RWPE2 (cell line): ENCODE data around the gene EML5.
"Not testable (repeated sequence)": the region's sequence is repeated elsewhere in the genome, so short reads cannot be mapped to it uniquely, and the experiment has no call there.

Experiments used
- ATAC-seq: fragments of 200-7000 bp; cut with Tn5 transposase; 3 replicates; pipeline ENCODE4 v1.9.1; 2021; ENCODE audit warnings: low read depth
- DNase-seq: peaks from one replicate; pipeline ENCODE4 v3.0.0-alpha.2; 2020; ENCODE audit warnings: low spot score
- H3K27ac ChIP-seq: fragments of 450-650 bp; 2 replicates; pipeline ENCODE4 v1.5.1; 2017; ENCODE audit warnings: mild to moderate bottlenecking; ENCODE audit not compliant: poor library complexity, severe bottlenecking
- H3K27me3 ChIP-seq: fragments of 250-450 bp; sonication (Bioruptor Pico); 2 replicates; pipeline ENCODE4 v1.5.1; 2021; ENCODE audit warnings: mild to moderate bottlenecking, moderate library complexity; ENCODE audit not compliant: insufficient read depth, poor library complexity, severe bottlenecking
- H3K36me3 ChIP-seq: fragments of 250-450 bp; sonication (Bioruptor Pico); 2 replicates; pipeline ENCODE4 v1.5.1; 2020; ENCODE audit warnings: low read depth, mild to moderate bottlenecking, moderate library complexity
- H3K4me1 ChIP-seq: fragments of 250-450 bp; sonication (Bioruptor Pico); 2 replicates; pipeline ENCODE4 v1.5.1; 2021; ENCODE audit warnings: mild to moderate bottlenecking, moderate library complexity; ENCODE audit not compliant: insufficient read depth, poor library complexity, severe bottlenecking
- H3K4me3 ChIP-seq: fragments of 250-450 bp; sonication (Bioruptor Pico); 2 replicates; pipeline ENCODE4 v1.5.1; 2021; ENCODE audit warnings: mild to moderate bottlenecking, moderate library complexity; ENCODE audit not compliant: severe bottlenecking
- H3K9me3 ChIP-seq: fragments of 250-450 bp; sonication (Bioruptor Pico); 2 replicates; pipeline ENCODE4 v1.5.1; 2021; ENCODE audit warnings: mild to moderate bottlenecking, moderate library complexity; ENCODE audit not compliant: severe bottlenecking
- TF ChIP-seq, protein P1 (sequence below): fragments of 450-650 bp; IDR thresholded peaks from one replicate; pipeline ENCODE4 v1.5.1; 2017; ENCODE audit warnings: mild to moderate bottlenecking, moderate library complexity; ENCODE audit not compliant: poor library complexity, severe bottlenecking

EML5 gene

DNA sequence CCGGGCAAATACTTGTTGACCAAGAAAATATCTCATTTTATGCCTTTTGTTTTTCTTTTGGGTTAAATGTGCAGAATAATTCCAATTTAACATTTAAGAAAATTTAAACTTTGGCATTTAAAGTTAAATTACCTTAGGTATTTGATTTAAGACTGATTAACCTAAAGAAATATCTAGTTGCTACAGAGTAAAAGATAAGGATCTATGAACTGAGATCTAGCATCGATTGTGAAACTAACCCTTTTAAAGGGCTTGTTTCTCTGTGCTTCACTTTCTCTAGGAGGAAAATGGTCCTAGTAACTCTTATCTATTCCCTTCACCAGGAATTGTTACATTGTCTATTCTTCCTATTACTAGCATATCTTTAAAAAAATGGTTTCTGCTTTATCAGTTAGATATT, 29.1 kb upstream of the EML5 start:
- ATAC-seq (no peak), DNase-seq (no peak)
- TF ChIP-seq, protein P1, sequence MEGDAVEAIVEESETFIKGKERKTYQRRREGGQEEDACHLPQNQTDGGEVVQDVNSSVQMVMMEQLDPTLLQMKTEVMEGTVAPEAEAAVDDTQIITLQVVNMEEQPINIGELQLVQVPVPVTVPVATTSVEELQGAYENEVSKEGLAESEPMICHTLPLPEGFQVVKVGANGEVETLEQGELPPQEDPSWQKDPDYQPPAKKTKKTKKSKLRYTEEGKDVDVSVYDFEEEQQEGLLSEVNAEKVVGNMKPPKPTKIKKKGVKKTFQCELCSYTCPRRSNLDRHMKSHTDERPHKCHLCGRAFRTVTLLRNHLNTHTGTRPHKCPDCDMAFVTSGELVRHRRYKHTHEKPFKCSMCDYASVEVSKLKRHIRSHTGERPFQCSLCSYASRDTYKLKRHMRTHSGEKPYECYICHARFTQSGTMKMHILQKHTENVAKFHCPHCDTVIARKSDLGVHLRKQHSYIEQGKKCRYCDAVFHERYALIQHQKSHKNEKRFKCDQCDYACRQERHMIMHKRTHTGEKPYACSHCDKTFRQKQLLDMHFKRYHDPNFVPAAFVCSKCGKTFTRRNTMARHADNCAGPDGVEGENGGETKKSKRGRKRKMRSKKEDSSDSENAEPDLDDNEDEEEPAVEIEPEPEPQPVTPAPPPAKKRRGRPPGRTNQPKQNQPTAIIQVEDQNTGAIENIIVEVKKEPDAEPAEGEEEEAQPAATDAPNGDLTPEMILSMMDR = no peak
- Histone ChIP-seq H3K9me3 (no peaks in the 10 kb centered on the region), H3K27ac (no peak overlapping the region), H3K4me3 (no peak overlapping the region), H3K27me3 (no peaks in the 10 kb centered on the region), H3K4me1 (peaks cover 8% of the 10 kb centered on the region), H3K36me3 (no peaks in the 10 kb centered on the region)

DNA sequence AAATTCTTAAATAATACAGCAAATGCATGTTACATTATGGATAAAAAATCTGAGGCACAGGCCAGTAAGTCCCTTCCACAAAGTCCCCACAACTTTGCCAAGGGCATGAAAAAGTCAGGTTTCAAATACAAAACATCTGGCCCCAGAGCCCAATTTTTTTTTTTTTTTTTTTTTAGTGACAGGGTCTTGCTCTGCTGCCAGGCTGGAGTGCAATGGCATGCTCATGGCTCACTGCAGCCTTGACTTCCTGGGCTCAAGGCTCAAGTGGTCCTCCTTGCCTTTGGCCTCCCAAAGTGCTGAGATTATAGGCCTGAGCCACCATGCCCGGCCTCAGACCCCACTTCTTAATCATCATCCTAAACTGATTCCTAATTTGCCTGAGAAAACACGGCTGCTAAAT, 28.6 kb upstream of the EML5 start:
- no peaks in the 10 kb centered on the region for H3K36me3 ChIP-seq
- H3K27ac ChIP-seq = no peak overlapping the region
- H3K27me3 ChIP-seq = no peaks in the 10 kb centered on the region
- peaks cover 8% of the 10 kb centered on the region for H3K4me1 ChIP-seq
- TF ChIP-seq, protein P1 = no peak
- no peak overlapping the region for H3K4me3 ChIP-seq
- DNase-seq = no peak
- no peak for ATAC-seq
- no peaks in the 10 kb centered on the region for H3K9me3 ChIP-seq

DNA sequence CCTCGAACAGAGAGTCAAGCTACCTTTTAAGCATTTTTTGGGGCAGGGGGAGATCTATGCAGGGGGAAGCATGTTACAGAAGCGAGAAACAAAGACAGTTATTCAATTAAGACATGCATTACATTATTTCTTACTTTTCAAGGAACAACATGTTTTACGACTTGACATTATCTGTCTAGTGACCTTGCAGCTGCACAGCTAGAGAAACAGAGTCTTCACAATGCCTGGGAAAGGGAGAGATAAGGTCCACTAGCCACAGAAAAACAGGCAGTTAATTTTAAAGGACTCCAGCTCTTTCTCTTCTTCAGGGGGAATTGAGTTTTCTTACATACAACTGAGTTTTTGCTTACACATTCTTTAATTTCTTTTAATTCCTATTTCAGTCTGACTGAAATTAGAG, 26.9 kb upstream of the EML5 start:
- not testable (repeated sequence) for H3K36me3 ChIP-seq, H3K9me3 ChIP-seq, H3K27ac ChIP-seq, ATAC-seq, H3K4me3 ChIP-seq, H3K4me1 ChIP-seq, H3K27me3 ChIP-seq, DNase-seq

DNA sequence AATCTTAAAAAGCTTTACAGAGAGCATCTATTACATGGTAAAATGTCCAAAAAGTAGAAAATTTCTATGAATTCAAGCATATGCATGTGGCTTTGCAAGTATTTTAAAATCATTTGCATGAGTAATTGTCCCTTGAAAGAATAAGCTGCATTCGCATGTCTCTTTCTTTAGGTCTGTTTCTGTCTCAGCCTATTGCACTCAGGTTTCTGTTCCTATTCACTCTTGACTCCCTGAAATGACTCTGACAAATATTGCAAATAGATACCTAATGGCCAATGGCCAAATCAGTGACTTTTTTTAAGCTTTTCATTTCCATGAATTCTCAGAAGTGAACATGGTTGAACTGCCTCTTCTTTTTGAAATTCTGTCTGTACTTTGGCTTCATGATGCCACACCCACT, 25.3 kb upstream of the EML5 start:
- H3K36me3 ChIP-seq = no peaks in the 10 kb centered on the region; the same call in 1 of the 2 replicates
- H3K4me1 ChIP-seq = no peaks in the 10 kb centered on the region
- H3K27me3 ChIP-seq = no peaks in the 10 kb centered on the region
- no peak overlapping the region for H3K4me3 ChIP-seq
- no peak overlapping the region for H3K27ac ChIP-seq
- DNase-seq (no peak), ATAC-seq (no peak)
- H3K9me3 ChIP-seq = no peaks in the 10 kb centered on the region
- TF ChIP-seq, protein P1 = no peak

DNA sequence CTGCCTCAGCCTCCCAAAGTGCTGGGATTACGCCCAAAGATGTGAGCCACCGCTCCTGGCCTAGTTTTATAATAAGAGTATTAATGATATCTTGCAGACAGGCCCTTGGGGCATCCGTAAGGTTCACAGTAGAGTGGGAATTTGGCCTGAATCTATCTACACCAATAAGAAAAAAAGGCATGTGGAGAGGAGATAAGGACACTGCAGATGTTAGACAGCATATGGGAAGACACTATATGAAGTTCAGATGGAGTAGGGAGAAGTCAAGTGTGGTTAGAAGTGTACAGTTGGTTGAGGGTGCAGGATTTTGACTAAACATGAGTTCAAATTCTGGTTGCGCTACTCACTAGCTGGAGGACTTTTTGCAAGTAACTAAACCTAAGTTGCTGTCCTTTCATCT, 23.2 kb upstream of the EML5 start:
- no peaks in the 10 kb centered on the region for H3K9me3 ChIP-seq
- TF ChIP-seq, protein P1 = no peak
- H3K4me1 ChIP-seq = no peaks in the 10 kb centered on the region
- H3K4me3 ChIP-seq = no peak overlapping the region
- ATAC-seq = no peak
- no peaks in the 10 kb centered on the region for H3K27me3 ChIP-seq
- DNase-seq = no peak
- no peak overlapping the region for H3K27ac ChIP-seq
- no peaks in the 10 kb centered on the region; the same call in 1 of the 2 replicates for H3K36me3 ChIP-seq
